Thoracic aorta (tissue), 2 donors: Measurements from ENCODE around the gene SKIDA1. TPM values are rescaled to one million over a fixed set of nuclear protein-coding genes. Genes with fewer than 3 reads are reported as not detected.

ENCODE experiments used
- ATAC-seq: fragments of 150-250 bp; one replicate; pipeline ENCODE4 v1.8.0; 2017; ENCODE audit warnings: low read depth; ENCODE audit not compliant: insufficient number of reproducible peaks, low FRiP score
- DNase-seq: peaks from one replicate; pipeline ENCODE4 v3.0.0-alpha.2; 2020; ENCODE audit warnings: low spot score
- H3K27ac ChIP-seq, 2 donors: fragments of 200-600 bp; sonication (generic); 1 replicate in 1 of 2; 2 replicates in 1 of 2; pipeline ENCODE4 v1.5.1; 2016; ENCODE audit warnings: mild to moderate bottlenecking in 2 of 2, moderate library complexity in 2 of 2
- H3K27me3 ChIP-seq: fragments of 200-600 bp; sonication (generic); replicated peaks from 2 replicates; pipeline ENCODE4 v1.6.0; 2016; ENCODE audit warnings: mild to moderate bottlenecking; ENCODE audit not compliant: insufficient read depth
- H3K36me3 ChIP-seq: fragments of 200-600 bp; sonication (generic); one replicate; pipeline ENCODE4 v1.5.1; 2016
- H3K4me1 ChIP-seq, 2 donors: fragments of 200-600 bp; sonication (generic); 1 replicate in 1 of 2; 2 replicates in 1 of 2; pipeline versions ENCODE4 v1.5.1 to v1.6.0; 2016; ENCODE audit warnings: low read depth in 2 of 2, mild to moderate bottlenecking in 1 of 2; ENCODE audit not compliant: control insufficient read depth in 1 of 2
- H3K4me3 ChIP-seq: fragments of 200-600 bp; sonication (generic); 2 replicates; pipeline ENCODE4 v1.5.1; 2016; ENCODE audit warnings: mild to moderate bottlenecking
- H3K9me3 ChIP-seq: fragments of 200-600 bp; sonication (generic); 2 replicates; pipeline ENCODE4 v1.5.1; 2016
- CTCF ChIP-seq: fragments of 200-600 bp; sonication (generic); IDR thresholded peaks from one replicate; pipeline ENCODE4 v1.5.1; 2019; ENCODE audit warnings: antibody characterized with exemption
- total RNA-seq, 2 donors: library from RNA; depleted of rRNA; stranded (reverse); fragments of >200 nt; gene quantifications; one replicate each; pipeline versions ENCODE4 v1.1.0 to v1.2.3, GENCODE V29; 2016

SKIDA1 gene
- total RNA-seq, 2 donors from 2014 or later = 0.71 to 5.3 TPM

GRCh38 chr10:21490028-21490710 is 35.3 kb downstream of the SKIDA1 start:
- no peak for ATAC-seq

GRCh38 chr10:21488957-21489446 is 36.5 kb downstream of the SKIDA1 start:
- H3K4me3 ChIP-seq = no peak overlapping the region
- no peak overlapping the region for H3K27ac ChIP-seq
- H3K9me3 ChIP-seq = no peaks in the 10 kb centered on the region
- TF ChIP-seq CTCF = no peak
- DNase-seq (no peak), ATAC-seq (no peak)
- no peaks in the 10 kb centered on the region for H3K4me1 ChIP-seq
- H3K27me3 ChIP-seq = no peaks in the 10 kb centered on the region
- H3K36me3 ChIP-seq = no peaks in the 10 kb centered on the region

More at GRCh38 chr10:21490028-21490710, 35.3 kb downstream of the SKIDA1 start:
- no peak for DNase-seq
- Histone ChIP-seq H3K27ac (no peak overlapping the region), H3K36me3 (no peaks in the 10 kb centered on the region), H3K9me3 (no peaks in the 10 kb centered on the region), H3K4me3 (no peak overlapping the region), H3K4me1 (no peaks in the 10 kb centered on the region), H3K27me3 (no peaks in the 10 kb centered on the region)
- no peak for TF ChIP-seq CTCF

- no peak for ATAC-seq
- Histone ChIP-seq H3K4me3 (no peak overlapping the region), H3K4me1 (no peaks in the 10 kb centered on the region), H3K36me3 (no peaks in the 10 kb centered on the region), H3K27me3 (no peaks in the 10 kb centered on the region), H3K9me3 (no peaks in the 10 kb centered on the region), H3K27ac (no peak overlapping the region)
- DNase-seq = no peak
- TF ChIP-seq CTCF = no peak
These were observed 37.1 kb downstream of the SKIDA1 start for GRCh38 chr10:21488246-21488956.

GRCh38 chr10:21487416-21488180 is 37.9 kb downstream of the SKIDA1 start:
- DNase-seq = no peak
- Histone ChIP-seq H3K27ac (no peak overlapping the region), H3K4me3 (no peak overlapping the region), H3K4me1 (no peaks in the 10 kb centered on the region), H3K27me3 (no peaks in the 10 kb centered on the region), H3K9me3 (no peaks in the 10 kb centered on the region), H3K36me3 (no peaks in the 10 kb centered on the region)
- ATAC-seq = no peak
- no peak for TF ChIP-seq CTCF

- DNase-seq = no peak
- no peaks in the 10 kb centered on the region for H3K9me3 ChIP-seq
- ATAC-seq = no peak
- TF ChIP-seq CTCF = no peak
- H3K27ac ChIP-seq = no peak overlapping the region
- H3K4me1 ChIP-seq = no peaks in the 10 kb centered on the region
- no peaks in the 10 kb centered on the region for H3K36me3 ChIP-seq
- no peak overlapping the region for H3K4me3 ChIP-seq
- H3K27me3 ChIP-seq = no peaks in the 10 kb centered on the region
These were observed 42.7 kb downstream of the SKIDA1 start for GRCh38 chr10:21482821-21483220.
